Keratinocyte (primary cell): ENCODE results near the gene NUDT21. TPM values are rescaled to one million over a fixed set of nuclear protein-coding genes. Genes with fewer than 3 reads are reported as not detected.
"Not testable (repeated sequence)": the region's sequence is repeated elsewhere in the genome, so short reads cannot be mapped to it uniquely, and the experiment has no call there.

Experiments used
- DNase-seq: peaks from one replicate; pipeline ENCODE4 v3.0.0-alpha.2; 2011; ENCODE audit warnings: low read depth, missing footprints, low spot score
- FAIRE-seq: peaks from 2 replicates; lab custom pipeline; 2011; peaks lifted over from hg19 to GRCh38; lab: Jason Lieb, UNC
- H2AFZ ChIP-seq: 2 replicates; pipeline ENCODE4 v1.6.0; 2012; ENCODE audit warnings: low read length, control low read depth, inconsistent platforms; ENCODE audit not compliant: control insufficient read depth
- H3K27ac ChIP-seq: 2 replicates; pipeline ENCODE4 v1.5.1; 2011; ENCODE audit warnings: low read length; ENCODE audit not compliant: control insufficient read depth, insufficient read depth
- H3K27me3 ChIP-seq: 3 replicates; pipeline ENCODE4 v1.6.0; 2011; ENCODE audit warnings: low read length; ENCODE audit not compliant: control insufficient read depth, insufficient read depth; ENCODE audit errors: extremely low read depth
- H3K36me3 ChIP-seq, 2 experiments: 2 replicates in 1 of 2; 3 replicates in 1 of 2; pipeline ENCODE4 v1.5.1; 2011; ENCODE audit warnings: low read length in 2 of 2, mild to moderate bottlenecking in 1 of 2; ENCODE audit not compliant: control insufficient read depth in 2 of 2, insufficient read depth in 2 of 2; ENCODE audit errors: extremely low read depth in 1 of 2
- H3K4me1 ChIP-seq: 3 replicates; pipeline ENCODE4 v1.5.1; 2011; ENCODE audit warnings: low read length; ENCODE audit not compliant: control insufficient read depth, insufficient read depth; ENCODE audit errors: extremely low read depth
- H3K4me2 ChIP-seq: 3 replicates; pipeline ENCODE4 v1.6.0; 2011; ENCODE audit warnings: low read depth, low read length; ENCODE audit not compliant: control insufficient read depth, insufficient read depth; ENCODE audit errors: extremely low read depth
- H3K4me3 ChIP-seq, 3 experiments: fragments of 200-600 bp in 1 of 3; sonication (generic) in 1 of 3; 2 replicates in 2 of 3; 3 replicates in 1 of 3; pipeline ENCODE4 v1.5.1; 2011 to 2016; ENCODE audit warnings: low read length in 3 of 3, mild to moderate bottlenecking in 3 of 3, control low read depth in 2 of 3, inconsistent platforms in 1 of 3, low read depth in 1 of 3, mixed read lengths in 1 of 3, mixed run types in 1 of 3, moderate library complexity in 1 of 3; ENCODE audit not compliant: control insufficient read depth in 2 of 3, insufficient read depth in 2 of 3; ENCODE audit errors: extremely low read depth in 1 of 3
- H3K79me2 ChIP-seq: 2 replicates; pipeline ENCODE4 v1.6.0; 2012; ENCODE audit warnings: low read length; ENCODE audit not compliant: control insufficient read depth, insufficient read depth
- H3K9ac ChIP-seq: 3 replicates; pipeline ENCODE4 v1.6.0; 2011; ENCODE audit warnings: low read length; ENCODE audit not compliant: control insufficient read depth, insufficient read depth; ENCODE audit errors: extremely low read depth
- H3K9me1 ChIP-seq: 3 replicates; pipeline ENCODE4 v1.6.0; 2011; ENCODE audit warnings: low read length; ENCODE audit not compliant: control insufficient read depth, insufficient read depth; ENCODE audit errors: extremely low read depth
- H3K9me3 ChIP-seq: 2 replicates; pipeline ENCODE4 v1.5.1; 2012; ENCODE audit warnings: low read depth, low read length; ENCODE audit not compliant: control insufficient read depth
- H4K20me1 ChIP-seq: 3 replicates; pipeline ENCODE4 v1.6.0; 2011; ENCODE audit warnings: low read length; ENCODE audit not compliant: control insufficient read depth, insufficient read depth; ENCODE audit errors: extremely low read depth
- CTCF ChIP-seq, 3 experiments: IDR thresholded peaks in 1 of 3; conservative IDR thresholded peaks in 1 of 3; optimal IDR thresholded peaks in 1 of 3; 2 replicates in 2 of 3; 3 replicates in 1 of 3; pipeline versions ENCODE3 to v1.5.1; 2011; ENCODE audit warnings: low read length in 3 of 3, mild to moderate bottlenecking in 3 of 3, moderate library complexity in 2 of 3, control low read depth in 1 of 3, inconsistent platforms in 1 of 3; ENCODE audit not compliant: insufficient read depth in 2 of 3; ENCODE audit errors: extremely low read depth in 1 of 3
- EZH2 ChIP-seq: IDR thresholded peaks from one replicate; pipeline ENCODE4 v1.6.1; 2012; ENCODE audit warnings: inconsistent platforms, mild to moderate bottlenecking, low read length, moderate library complexity
- dilution Hi-C: fragments of 300-500 bp; cut with MboI; formaldehyde crosslinking; loops from one replicate; pipeline ENCODE4 v1.7.0; 2020; ENCODE audit warnings: low sequenced_read_pairs; ENCODE audit not compliant: extremely low pct_ligation_motif_present
- polyA plus RNA-seq, 5 experiments: library from polyadenylated mRNA; depleted of rRNA in 3 of 5; stranded (reverse) in 3 of 5; stranded (forward) in 1 of 5; unstranded in 1 of 5; fragments of >200 nt; gene quantifications; 1 replicate in 1 of 5; 2 replicates in 3 of 5; 3 replicates in 1 of 5; pipeline versions ENCODE4 v1.2.1 to v1.2.3, GENCODE V29; 2011 to 2012; ENCODE audit warnings: missing spikeins in 2 of 5, low read depth in 1 of 5, low replicate concordance in 1 of 5

The NUDT21 gene
- polyA plus RNA-seq, 1 donor (not counting 4 experiments of a cell fraction or from before 2014, with no cell fraction given): 98.2 TPM

GRCh38 chr16:56382459-56382858 is 68.7 kb downstream of the NUDT21 start:
- dilution Hi-C loops: no loop called here
- Histone ChIP-seq H3K9me3 (peaks cover 3% of the 10 kb centered on the region), H3K4me2 (no peak overlapping the region), H3K4me3 (no peak overlapping the region), H3K79me2 (no peaks in the 10 kb centered on the region), H3K27me3 (no peaks in the 10 kb centered on the region), H3K9me1 (no peaks in the 10 kb centered on the region), H3K27ac (no peak overlapping the region), H2AFZ (no peak overlapping the region), H3K9ac (no peak overlapping the region), H3K36me3 (peaks cover 7 to 9% of the 10 kb centered on the region in 2 experiments), H4K20me1 (no peaks in the 10 kb centered on the region), H3K4me1 (peaks cover 10% of the 10 kb centered on the region)
- no peak for DNase-seq
- no peak for FAIRE-seq
- no peak for TF ChIP-seq CTCF (optimal IDR thresholded peaks at IDR 0.05 in 1 of 3, IDR thresholded peaks at IDR 0.05 in 1 of 3, conservative IDR thresholded peaks at IDR 0.05 in 1 of 3; ENCODE audit: extremely low read depth in 1 of 3, insufficient read depth in 2 of 3, low read length in 3 of 3)
- no peak for TF ChIP-seq EZH2

- H3K27me3 ChIP-seq, H3K27ac ChIP-seq, H3K79me2 ChIP-seq, H3K36me3 ChIP-seq, dilution Hi-C loops, H2AFZ ChIP-seq, H3K9me1 ChIP-seq, DNase-seq, H4K20me1 ChIP-seq, H3K4me2 ChIP-seq, H3K9ac ChIP-seq, H3K9me3 ChIP-seq, FAIRE-seq, H3K4me3 ChIP-seq: not testable (repeated sequence)
- H3K4me1 ChIP-seq: peaks cover 10% of the 10 kb centered on the region
These were observed 70.2 kb downstream of the NUDT21 start for GRCh38 chr16:56380778-56381485.

Other genes starting within 250 kb of the NUDT21 start
- gene AMFR, start 25.8 kb downstream of the NUDT21 start, polyA plus RNA-seq: 36.9 to 62.1 TPM (median 38.3 TPM) in 3 replicates
- 47.3 to 112 TPM (median 70.5 TPM) in 3 replicates for gene OGFOD1, start 222 bp upstream of the NUDT21 start, polyA plus RNA-seq
- gene BBS2, start 68.7 kb upstream of the NUDT21 start, polyA plus RNA-seq: 43.5 to 76.1 TPM (median 62.3 TPM) in 3 replicates
- 0.77 to 2.1 TPM in 2 of 3 replicates, not detected in the other for gene MT4, start 113.7 kb upstream of the NUDT21 start, polyA plus RNA-seq
- not detected in 3 replicates for gene MT3, start 138.2 kb upstream of the NUDT21 start, polyA plus RNA-seq
- gene MT2A, start 157.3 kb upstream of the NUDT21 start, polyA plus RNA-seq: 489 to 1,016 TPM (median 990 TPM) in 3 replicates
- 394 to 1,732 TPM (median 404 TPM) in 3 replicates for gene MT1E, start 174.4 kb upstream of the NUDT21 start, polyA plus RNA-seq
- gene MT1M, start 181.3 kb upstream of the NUDT21 start, polyA plus RNA-seq: 0.20 to 0.74 TPM (median 0.24 TPM) in 3 replicates
- not detected in 3 replicates for gene MT1A, start 187.3 kb upstream of the NUDT21 start, polyA plus RNA-seq
- gene MT1B, start 200.6 kb upstream of the NUDT21 start, polyA plus RNA-seq: not detected in 3 replicates
- gene MT1F, start 206.6 kb upstream of the NUDT21 start, polyA plus RNA-seq: 1.5 to 4.1 TPM (median 2.3 TPM) in 3 replicates
- 8.4 to 21.5 TPM (median 9.8 TPM) in 3 replicates for gene MT1G, start 216.7 kb upstream of the NUDT21 start, polyA plus RNA-seq
- 0.79 to 4.0 TPM in 2 of 3 replicates, not detected in the other for gene MT1H, start 218.5 kb upstream of the NUDT21 start, polyA plus RNA-seq
- gene MT1X, start 231.1 kb upstream of the NUDT21 start, polyA plus RNA-seq: 58.3 to 466 TPM (median 97.2 TPM) in 3 replicates